Ishikawa (cell line): ENCODE data around the gene PTPRJ.

Experiments used
- CEBPB ChIP-seq: IDR thresholded peaks from 2 replicates; pipeline ENCODE4 v1.6.1; 2012
- CREB1 ChIP-seq: IDR thresholded peaks from 2 replicates; pipeline ENCODE4 v1.6.1; 2012; ENCODE audit warnings: low read depth
- EGR1 ChIP-seq: IDR thresholded peaks from 2 replicates; pipeline ENCODE4 v1.6.1; 2012
- EP300 ChIP-seq: IDR thresholded peaks from 2 replicates; pipeline ENCODE4 v1.6.1; 2012; ENCODE audit warnings: borderline replicate concordance
- FOXM1 ChIP-seq: IDR thresholded peaks from 2 replicates; pipeline ENCODE4 v1.6.1; 2012; ENCODE audit warnings: low read depth, borderline replicate concordance
- MAX ChIP-seq: IDR thresholded peaks from 2 replicates; pipeline ENCODE4 v1.6.1; 2012
- NFIC ChIP-seq: IDR thresholded peaks from 2 replicates; pipeline ENCODE4 v1.6.1; 2012
- RAD21 ChIP-seq: IDR thresholded peaks from 2 replicates; pipeline ENCODE4 v1.6.1; 2012; ENCODE audit warnings: low read depth
- REST ChIP-seq: IDR thresholded peaks from 2 replicates; pipeline ENCODE4 v1.6.1; 2012; ENCODE audit warnings: low read depth, mild to moderate bottlenecking
- TAF1 ChIP-seq: IDR thresholded peaks from 2 replicates; pipeline ENCODE4 v1.6.1; 2012; ENCODE audit warnings: low read depth, mild to moderate bottlenecking
- TCF12 ChIP-seq: IDR thresholded peaks from 2 replicates; pipeline ENCODE4 v1.6.1; 2012; ENCODE audit warnings: low read depth
- TEAD4 ChIP-seq: IDR thresholded peaks from 2 replicates; pipeline ENCODE4 v1.6.1; 2012
- USF1 ChIP-seq: IDR thresholded peaks from 2 replicates; pipeline ENCODE4 v1.6.1; 2012
- YY1 ChIP-seq: IDR thresholded peaks from 2 replicates; pipeline ENCODE4 v1.6.1; 2012; ENCODE audit warnings: low read depth
- ZBTB7A ChIP-seq: IDR thresholded peaks from 2 replicates; pipeline ENCODE4 v1.6.1; 2012; ENCODE audit warnings: low read depth

Gene PTPRJ

GRCh38 chr11:47941907-47942558 lies 38.3 kb upstream of the PTPRJ start:
- TF ChIP-seq CREB1 (no peak), YY1 (no peak), TEAD4 (no peak), TAF1 (no peak), CEBPB (no peak), RAD21 (no peak), EGR1 (no peak), MAX (no peak), REST (no peak), NFIC (no peak), EP300 (no peak)

GRCh38 chr11:47943721-47944586 lies 36.4 kb upstream of the PTPRJ start:
- TF ChIP-seq TEAD4 = no peak
- TF ChIP-seq TCF12 = no peak
- TF ChIP-seq RAD21 = no peak
- no peak for TF ChIP-seq REST
- 0 out of 2 replicates have a peak, but pooled peaks have one; percentile 19 for TF ChIP-seq USF1

GRCh38 chr11:47944632-47945031 lies 35.7 kb upstream of the PTPRJ start:
- TF ChIP-seq TAF1 (no peak), FOXM1 (no peak), NFIC (no peak), REST (no peak), EGR1 (no peak), RAD21 (no peak), YY1 (no peak), USF1 (no peak), TEAD4 (no peak), ZBTB7A (no peak), EP300 (no peak), TCF12 (no peak), CREB1 (no peak), CEBPB (no peak), MAX (no peak)
